Spleen (tissue), 11 donors: ENCODE data around the gene TSSK3. TPM values are rescaled to one million over a fixed set of nuclear protein-coding genes. Genes with fewer than 3 reads are reported as not detected.

Source experiments
- DNase-seq: peaks from one replicate; pipeline ENCODE4 v3.0.0-alpha.2; 2020
- H3K27ac ChIP-seq, 8 donors: fragments of 200-600 bp; sonication (generic) in 7 of 8; 1 replicate in 4 of 8; 2 replicates in 4 of 8; pipeline versions ENCODE4 v1.5.0 to v1.8.0; 2016 to 2021; ENCODE audit warnings: inconsistent platforms in 4 of 8, mild to moderate bottlenecking in 4 of 8, moderate library complexity in 1 of 8
- H3K27me3 ChIP-seq, 7 donors: fragments of 200-600 bp; sonication (generic) in 6 of 7; replicated peaks in 1 of 7; 1 replicate in 4 of 7; 2 replicates in 3 of 7; pipeline versions ENCODE4 v1.5.0 to v1.8.0; 2016 to 2021; ENCODE audit warnings: inconsistent platforms in 3 of 7, mild to moderate bottlenecking in 1 of 7
- H3K36me3 ChIP-seq, 6 donors: fragments of 200-600 bp; sonication (generic) in 5 of 6; 1 replicate in 4 of 6; 2 replicates in 2 of 6; pipeline versions ENCODE4 v1.5.0 to v1.8.0; 2016 to 2021; ENCODE audit warnings: inconsistent platforms in 2 of 6
- H3K4me1 ChIP-seq, 6 donors: fragments of 200-600 bp; sonication (generic) in 5 of 6; 1 replicate in 3 of 6; 2 replicates in 3 of 6; pipeline versions ENCODE4 v1.5.0 to v1.8.0; 2016 to 2021; ENCODE audit warnings: inconsistent platforms in 3 of 6
- H3K4me3 ChIP-seq, 8 donors: fragments of 200-600 bp; sonication (generic) in 7 of 8; 1 replicate in 4 of 8; 2 replicates in 4 of 8; pipeline versions ENCODE4 v1.5.0 to v1.8.0; 2016 to 2021; ENCODE audit warnings: inconsistent platforms in 4 of 8, mild to moderate bottlenecking in 4 of 8, moderate library complexity in 2 of 8
- H3K9me3 ChIP-seq, 8 donors: fragments of 200-600 bp; sonication (generic) in 7 of 8; 1 replicate in 4 of 8; 2 replicates in 4 of 8; pipeline versions ENCODE4 v1.5.0 to v1.8.0; 2016 to 2021; ENCODE audit warnings: inconsistent platforms in 4 of 8
- CTCF ChIP-seq, 11 experiments: fragments of 200-600 bp in 7 of 11; fragments of 450-650 bp in 4 of 11; sonication (generic) in 4 of 11; IDR thresholded peaks in 8 of 11; conservative IDR thresholded peaks in 3 of 11; 1 replicate in 7 of 11; 2 replicates in 4 of 11; pipeline versions ENCODE4 v1.4.0 to v1.8.0; 2016 to 2021; ENCODE audit warnings: antibody characterized with exemption in 11 of 11, inconsistent platforms in 4 of 11, mild to moderate bottlenecking in 1 of 11
- POLR2A ChIP-seq, 3 donors: fragments of 450-650 bp; IDR thresholded peaks; one replicate each; pipeline ENCODE4 v1.5.1; 2017; ENCODE audit warnings: antibody characterized with exemption in 3 of 3, mild to moderate bottlenecking in 1 of 3
- POLR2AphosphoS5 ChIP-seq, 3 donors: sonication (generic); formaldehyde crosslinking; IDR thresholded peaks; one replicate each; pipeline ENCODE4 v1.5.1; 2017; ENCODE audit warnings: antibody characterized with exemption in 3 of 3
- WGBS, 5 donors: extraction: QIAGEN DNeasy Blood & Tissue Kit in 3 of 5; methylation state at CpG; one replicate each; pipeline versions ENCODE4 v1.1.5 to v1.1.7; 2013 to 2018; 5-methylcytosine and 5-hydroxymethylcytosine counted together
- intact Hi-C: fragments of 100-400 bp; cut with DNase I; formaldehyde crosslinking; loops from one replicate; pipeline ENCODE4 v1.15.0; 2023; ENCODE audit warnings: low total_unique reads
- polyA plus RNA-seq, 3 donors: library from polyadenylated mRNA; stranded (reverse); fragments of 200-250 nt; gene quantifications; one replicate each; pipeline ENCODE4 v1.2.1, GENCODE V29; 2013
- total RNA-seq, 7 donors: library from RNA; depleted of rRNA in 3 of 7; stranded (reverse); fragments of >200 nt in 3 of 7; fragmentation: NEBNext Ultra II Directional in 4 of 7; extraction: Animal tissue kit (Norgen Biotek cat#: 25700) in 4 of 7; gene quantifications; one replicate each; pipeline versions ENCODE4 v1.1.0 to v1.2.1, GENCODE V29; 2016 to 2021
- donor health status: healthy with polysubstance abuse.
- donor health status: DM: no; HTN: no; CAD: no; lungs with moderate emphysema.
- donor health status: DM: no; HTN: no; CAD: no.
- donor health status: Bipolar disorder and iron deficiency.
- donor health status: healthy.
- donor health status: DM: no; HTN: no; CAD: no.
- donor health status: DM: yes; HTN: yes; CAD: no.

TSSK3 gene
- total and polyA plus RNA-seq, 10 donors = 0.15 to 6.6 (median 2.6) TPM

- Histone ChIP-seq H3K9me3 (peaks cover 0 to 12% (median 6%) of the 10 kb centered on the region in 8 donors), H3K27ac (no peak overlapping the region), H3K4me3 (no peak overlapping the region), H3K4me1 (peaks cover 0 to 8% (median 2%) of the 10 kb centered on the region in 6 donors), H3K27me3 (no peaks in the 10 kb centered on the region), H3K36me3 (no peaks in the 10 kb centered on the region)
- DNase-seq = no peak
- TF ChIP-seq POLR2A (IDR thresholded peaks at IDR 0.05) = no peak
- no peak for TF ChIP-seq POLR2AphosphoS5 (IDR thresholded peaks at IDR 0.05)
- no peak for TF ChIP-seq CTCF (IDR thresholded peaks at IDR 0.05 in 8 of 11, conservative IDR thresholded peaks at IDR 0.05 in 3 of 11)
- intact Hi-C loops = no loop called here
Measured at GRCh38 chr1:32411261-32411660, 48.9 kb downstream of the TSSK3 start.

DNA sequence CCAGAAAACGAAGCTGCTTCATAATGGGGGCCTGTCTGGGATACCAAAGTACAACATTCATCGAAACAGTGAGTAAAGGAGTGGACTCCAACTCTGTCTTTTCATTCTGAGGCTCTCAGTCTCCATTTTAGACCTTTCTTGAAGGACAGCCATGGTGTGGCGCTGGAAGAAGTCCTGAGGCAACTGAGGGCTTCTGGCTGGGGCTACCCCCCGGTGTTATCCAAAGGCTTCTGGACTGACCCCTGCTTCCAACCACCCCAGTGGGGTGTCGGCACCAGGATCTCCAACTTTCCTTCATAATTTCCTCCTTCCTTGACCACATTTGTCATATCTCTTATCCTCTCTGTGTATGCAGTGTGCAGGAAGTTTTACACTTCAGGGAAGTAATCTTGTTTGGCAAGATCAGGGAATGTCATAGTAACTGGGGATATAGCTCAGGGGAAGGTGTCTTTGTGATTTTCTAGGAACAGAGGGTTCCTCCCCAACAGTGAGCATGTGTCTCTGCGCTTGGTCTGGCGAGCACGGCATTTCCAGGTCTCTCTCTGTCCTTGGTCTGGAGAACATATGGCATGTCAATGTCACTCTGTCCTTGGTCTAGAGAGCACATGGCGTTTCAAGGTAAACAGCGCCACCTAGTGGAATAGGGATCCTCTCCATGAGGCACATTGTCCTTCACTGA, 51.3 kb downstream of the TSSK3 start:
- peaks cover 0 to 22% (median 8%) of the 10 kb centered on the region in 8 donors for H3K9me3 ChIP-seq
- H3K4me1 ChIP-seq = peaks cover 0 to 8% (median 2%) of the 10 kb centered on the region in 6 donors
- intact Hi-C loops = no loop called here
- WGBS, 5 donors = 46 to 61% (median 49%) methylated on average over 10 of the region's 10 CpGs
- H3K36me3 ChIP-seq = no peaks in the 10 kb centered on the region
- H3K27me3 ChIP-seq = no peaks in the 10 kb centered on the region
- H3K27ac ChIP-seq = peak overlapping the region in 5 of 8 donors; percentile 3 to 52 (median 18)
- H3K4me3 ChIP-seq = no peak overlapping the region
- DNase-seq = no peak
- TF ChIP-seq CTCF (IDR thresholded peaks at IDR 0.05 in 8 of 11, conservative IDR thresholded peaks at IDR 0.05 in 3 of 11) (peak; percentile 57 to 88 (median 83)), POLR2A (IDR thresholded peaks at IDR 0.05) (no peak), POLR2AphosphoS5 (IDR thresholded peaks at IDR 0.05) (peak in 1 of 3 donors; percentile 43)

Other genes with a start within 250 kb of the TSSK3 start
- 10 to 100 TPM; 39.2 to 49.3 (median 42.9) TPM for gene TXLNA, start 182.9 kb upstream of the TSSK3 start, total RNA-seq
- 10 to 100 TPM in 1 of 3 donors, 1 to 10 TPM in 2; 8.7 to 24.8 (median 8.9) TPM for gene TXLNA, start 182.9 kb upstream of the TSSK3 start, polyA plus RNA-seq
- gene CCDC28B, start 161.9 kb upstream of the TSSK3 start, total RNA-seq = 1 to 10 TPM; 3.9 to 8.2 (median 5.1) TPM
- gene CCDC28B, start 161.9 kb upstream of the TSSK3 start, polyA plus RNA-seq = 10 to 100 TPM; 13.1 to 22.4 (median 13.5) TPM
- 1 to 10 TPM; 1.2 to 2.4 (median 1.5) TPM for gene IQCC, start 156.9 kb upstream of the TSSK3 start, total RNA-seq
- 1 to 10 TPM; 1.6 to 2.4 (median 2.1) TPM for gene IQCC, start 156.9 kb upstream of the TSSK3 start, polyA plus RNA-seq
- gene DCDC2B, start 153.4 kb upstream of the TSSK3 start, total RNA-seq = not detected
- under 1 TPM in 1 of 3 donors, not detected in 2; 0.03 TPM for gene DCDC2B, start 153.4 kb upstream of the TSSK3 start, polyA plus RNA-seq
- gene TMEM234, start 140.2 kb upstream of the TSSK3 start, total RNA-seq = 10 to 100 TPM; 18.4 to 30.2 (median 27.2) TPM
- 10 to 100 TPM in 2 of 3 donors, 1 to 10 TPM in 1; 7.7 to 14.9 (median 11.1) TPM for gene TMEM234, start 140.2 kb upstream of the TSSK3 start, polyA plus RNA-seq
- gene EIF3I, start 140.1 kb upstream of the TSSK3 start, total RNA-seq = 100 to 1,000 TPM in 6 of 7 donors, 10 to 100 TPM in 1; 94.5 to 122 (median 104) TPM
- gene EIF3I, start 140.1 kb upstream of the TSSK3 start, polyA plus RNA-seq = 100 to 1,000 TPM; 144 to 182 (median 155) TPM
- gene FAM167B, start 115.3 kb upstream of the TSSK3 start, total RNA-seq = 1 to 10 TPM in 5 of 7 donors, under 1 TPM in 1, not detected in 1; 0.54 to 2.3 (median 1.3) TPM
- gene FAM167B, start 115.3 kb upstream of the TSSK3 start, polyA plus RNA-seq = 1 to 10 TPM; 2.3 to 2.7 (median 2.7) TPM
- 10 to 100 TPM; 43.0 to 84.5 (median 58.7) TPM for gene LCK, start 111.3 kb upstream of the TSSK3 start, total RNA-seq
- 10 to 100 TPM; 37.9 to 47.8 (median 42.8) TPM for gene LCK, start 111.3 kb upstream of the TSSK3 start, polyA plus RNA-seq
- 100 to 1,000 TPM in 4 of 7 donors, 10 to 100 TPM in 3; 83.0 to 116 (median 103) TPM for gene HDAC1, start 70.5 kb upstream of the TSSK3 start, total RNA-seq
- 100 to 1,000 TPM in 1 of 3 donors, 10 to 100 TPM in 2; 91.0 to 108 (median 92.6) TPM for gene HDAC1, start 70.5 kb upstream of the TSSK3 start, polyA plus RNA-seq
- gene MARCKSL1, start 26.3 kb upstream of the TSSK3 start, total RNA-seq = 10 to 100 TPM; 25.7 to 73.8 (median 60.0) TPM
- gene MARCKSL1, start 26.3 kb upstream of the TSSK3 start, polyA plus RNA-seq = 100 to 1,000 TPM in 1 of 3 donors, 10 to 100 TPM in 2; 73.5 to 120 (median 88.8) TPM
- 10 to 100 TPM; 10.5 to 23.5 (median 13.8) TPM for gene FAM229A, start 54 bp upstream of the TSSK3 start, total RNA-seq
- 10 to 100 TPM; 10.8 to 27.6 (median 26.5) TPM for gene FAM229A, start 54 bp upstream of the TSSK3 start, polyA plus RNA-seq
- 10 to 100 TPM; 65.3 to 95.8 (median 77.0) TPM for gene BSDC1, start 31.9 kb downstream of the TSSK3 start, total RNA-seq
- gene BSDC1, start 31.9 kb downstream of the TSSK3 start, polyA plus RNA-seq = 10 to 100 TPM; 18.4 to 39.5 (median 20.1) TPM
- not detected for gene ZBTB8B, start 102.5 kb downstream of the TSSK3 start, total RNA-seq
- under 1 TPM in 1 of 3 donors, not detected in 2; under 0.01 TPM for gene ZBTB8B, start 102.5 kb downstream of the TSSK3 start, polyA plus RNA-seq
- gene ZBTB8A, start 176.9 kb downstream of the TSSK3 start, total RNA-seq = 1 to 10 TPM; 1.8 to 4.0 (median 2.8) TPM
- under 1 TPM; 0.35 to 0.67 (median 0.62) TPM for gene ZBTB8A, start 176.9 kb downstream of the TSSK3 start, polyA plus RNA-seq